Measurements from ENCODE around the gene ASB6. TPM values are rescaled to one million over a fixed set of nuclear protein-coding genes. Genes with fewer than 3 reads are reported as not detected.
"Not testable (repeated sequence)": the region's sequence is repeated elsewhere in the genome, so short reads cannot be mapped to it uniquely, and the experiment has no call there.

Gene ASB6
- total RNA-seq, 1 donor from 2014 or later: 4.2 TPM

DNA sequence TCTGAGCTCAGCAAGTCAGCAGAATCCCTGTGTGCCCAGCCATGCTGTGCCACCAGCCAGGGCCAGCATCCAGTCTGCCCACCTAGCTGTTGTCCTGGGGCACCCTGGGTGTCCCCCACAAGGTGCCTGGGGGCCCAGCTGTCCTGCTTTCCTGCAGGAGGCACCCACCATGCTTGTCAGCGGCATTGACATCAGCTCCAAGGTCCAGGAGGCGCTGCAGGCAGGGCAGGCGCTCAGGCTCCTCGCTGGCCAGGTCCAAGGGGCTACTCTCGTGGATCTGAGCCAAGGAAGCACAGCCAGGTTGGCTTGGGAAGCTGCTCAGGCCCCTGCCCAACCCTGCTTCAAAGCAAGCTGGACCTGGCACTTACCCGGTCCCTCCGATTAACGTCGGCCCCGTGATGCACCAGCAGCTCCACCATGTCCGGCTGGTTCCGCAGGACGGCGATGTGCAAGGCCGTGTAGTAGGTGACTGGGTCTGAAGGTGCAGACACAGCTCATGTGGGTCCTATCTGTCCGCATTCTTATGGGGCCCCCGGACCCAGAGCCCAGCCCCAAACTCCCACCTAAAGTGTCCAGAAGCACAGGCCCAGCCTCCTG is 2.8 kb downstream of the ASB6 start:
- no peak overlapping the region for H3K9ac ChIP-seq (ENCODE audit: low read depth in 1 of 3, low read length in 3 of 3)
- H3K9me3 ChIP-seq (ENCODE audit: control insufficient read depth in 3 of 3, low read length in 3 of 3): no peaks in the 10 kb centered on the region
- H3K36me3 ChIP-seq (ENCODE audit: control insufficient read depth in 3 of 3, insufficient read depth in 3 of 3, low read length in 3 of 3): peaks cover 44 to 47% (median 46%) of the 10 kb centered on the region in 3 donors

DNA sequence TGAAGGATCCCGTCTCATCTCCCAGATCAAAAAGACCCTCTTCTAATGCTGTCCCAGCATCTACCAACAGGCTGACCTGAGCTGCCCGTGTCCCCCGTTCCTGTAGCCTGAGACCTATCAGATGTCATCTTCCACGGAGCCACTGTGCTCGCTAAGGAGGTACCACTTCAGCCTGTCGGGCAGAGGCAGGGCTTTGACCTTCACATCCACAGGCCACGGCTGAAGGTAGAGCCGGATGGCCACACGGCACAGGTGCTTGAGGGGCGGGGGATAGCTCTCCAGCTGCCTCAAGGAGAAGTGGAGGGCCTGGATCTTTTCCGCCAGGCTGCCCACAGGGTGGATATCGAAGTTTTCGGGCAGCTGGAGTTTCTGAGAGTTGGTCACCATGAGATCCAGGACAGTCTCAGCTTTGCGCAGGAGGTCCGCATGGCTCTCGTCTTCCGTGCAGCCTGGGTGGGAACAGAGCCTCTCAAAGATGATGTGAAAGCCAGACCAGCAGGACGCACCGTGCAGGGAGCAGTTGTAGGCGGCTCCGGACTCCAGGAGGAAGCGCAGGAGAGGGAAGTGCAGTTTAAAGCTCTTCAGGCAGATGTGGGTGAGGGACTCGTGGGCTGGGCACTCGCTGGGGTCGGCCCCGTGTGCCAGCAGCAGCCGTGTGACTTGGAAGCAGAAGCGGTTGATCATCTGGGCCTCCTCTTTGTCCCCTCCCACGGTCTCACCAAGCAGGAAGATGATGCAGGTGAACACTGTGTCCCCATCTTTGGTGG is 4.1 kb downstream of the ASB6 start:
- H3K36me3 ChIP-seq (ENCODE audit: control insufficient read depth in 3 of 3, insufficient read depth in 3 of 3, low read length in 3 of 3): peaks cover 56 to 58% (median 56%) of the 10 kb centered on the region in 3 donors

More for the DNA sequence above, 2.8 kb downstream of the ASB6 start:
- H3K27me3 ChIP-seq (ENCODE audit: control insufficient read depth in 3 of 3, insufficient read depth in 3 of 3, low read length in 3 of 3): no peaks in the 10 kb centered on the region
- no peak overlapping the region for H3K27ac ChIP-seq (ENCODE audit: low read depth, low read length)
- no peak overlapping the region for H3K4me3 ChIP-seq (ENCODE audit: low read length in 3 of 3)
- H3K4me1 ChIP-seq (ENCODE audit: control insufficient read depth in 3 of 3, insufficient read depth in 3 of 3, low read length in 3 of 3): peaks cover 23 to 34% (median 30%) of the 10 kb centered on the region in 3 donors

DNA sequence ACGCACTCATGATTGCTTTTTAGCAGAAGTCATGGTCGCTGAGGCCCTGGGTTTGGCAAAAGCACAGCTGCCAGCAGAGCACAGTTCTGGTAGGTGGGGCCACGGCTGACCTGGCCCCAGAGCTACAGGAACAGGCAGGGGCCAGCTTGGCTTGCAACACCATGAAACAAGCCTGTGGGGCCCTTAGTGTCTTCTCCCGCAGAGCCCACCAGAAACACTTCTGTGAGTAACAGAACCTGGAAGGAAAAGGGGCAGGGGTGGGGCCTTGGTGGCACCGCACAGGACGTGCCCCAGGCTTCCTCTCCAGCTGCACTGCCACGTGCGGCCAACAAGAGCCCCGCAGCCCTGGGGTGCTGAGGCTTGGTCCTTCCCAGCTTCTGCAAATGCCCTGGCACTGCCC is 4.8 kb downstream of the ASB6 start:
- H3K4me1 ChIP-seq (ENCODE audit: control insufficient read depth in 3 of 3, insufficient read depth in 3 of 3, low read length in 3 of 3): peaks cover 32 to 39% (median 33%) of the 10 kb centered on the region in 3 donors
- no peak overlapping the region for H3K27ac ChIP-seq (ENCODE audit: low read depth, low read length)
- peaks cover 56 to 62% (median 58%) of the 10 kb centered on the region in 3 donors for H3K36me3 ChIP-seq (ENCODE audit: control insufficient read depth in 3 of 3, insufficient read depth in 3 of 3, low read length in 3 of 3)
- H3K9me3 ChIP-seq (ENCODE audit: control insufficient read depth in 3 of 3, low read length in 3 of 3): no peaks in the 10 kb centered on the region
- H3K9ac ChIP-seq (ENCODE audit: low read depth in 1 of 3, low read length in 3 of 3): peak overlapping the region in 1 of 3 donors; percentile 16
- no peaks in the 10 kb centered on the region for H3K27me3 ChIP-seq (ENCODE audit: control insufficient read depth in 3 of 3, insufficient read depth in 3 of 3, low read length in 3 of 3)
- H3K4me3 ChIP-seq (ENCODE audit: low read length in 3 of 3): no peak overlapping the region

More for the DNA sequence above, 4.1 kb downstream of the ASB6 start:
- Histone ChIP-seq H3K27me3 (ENCODE audit: control insufficient read depth in 3 of 3, insufficient read depth in 3 of 3, low read length in 3 of 3) (no peaks in the 10 kb centered on the region), H3K9ac (ENCODE audit: low read depth in 1 of 3, low read length in 3 of 3) (peak overlapping the region in 1 of 3 donors; percentile 16), H3K4me3 (ENCODE audit: low read length in 3 of 3) (no peak overlapping the region), H3K27ac (ENCODE audit: low read depth, low read length) (no peak overlapping the region), H3K9me3 (ENCODE audit: control insufficient read depth in 3 of 3, low read length in 3 of 3) (no peaks in the 10 kb centered on the region), H3K4me1 (ENCODE audit: control insufficient read depth in 3 of 3, insufficient read depth in 3 of 3, low read length in 3 of 3) (peaks cover 28 to 36% (median 30%) of the 10 kb centered on the region in 3 donors)

DNA sequence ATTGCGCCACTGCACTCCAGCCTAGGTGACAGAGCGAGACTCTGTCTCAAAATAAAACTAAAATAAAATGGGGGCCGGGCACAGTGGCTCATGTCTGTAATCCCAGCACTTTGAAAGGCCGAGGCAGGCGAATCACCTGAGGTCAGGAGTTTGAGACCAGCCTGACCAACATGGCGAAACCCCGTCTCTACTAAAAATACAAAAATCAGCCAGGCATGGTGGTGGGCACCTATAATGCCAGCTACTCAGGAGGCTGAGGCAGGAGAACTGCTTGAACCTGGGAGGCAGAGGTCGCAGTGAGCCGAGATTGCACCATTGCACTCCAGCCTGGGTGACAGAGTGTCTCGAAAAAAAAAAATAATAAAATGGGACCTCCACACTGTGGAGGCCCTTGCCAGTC is 5.6 kb downstream of the ASB6 start:
- H3K9me3 ChIP-seq (ENCODE audit: control insufficient read depth in 3 of 3, low read length in 3 of 3); H3K9ac ChIP-seq (ENCODE audit: low read depth in 1 of 3, low read length in 3 of 3); H3K4me3 ChIP-seq (ENCODE audit: low read length in 3 of 3); H3K27ac ChIP-seq (ENCODE audit: low read depth, low read length); H3K27me3 ChIP-seq (ENCODE audit: control insufficient read depth in 3 of 3, insufficient read depth in 3 of 3, low read length in 3 of 3): not testable (repeated sequence)
- Histone ChIP-seq H3K4me1 (ENCODE audit: control insufficient read depth in 3 of 3, insufficient read depth in 3 of 3, low read length in 3 of 3) (peaks cover 37 to 40% (median 38%) of the 10 kb centered on the region in 3 donors), H3K36me3 (ENCODE audit: control insufficient read depth in 3 of 3, insufficient read depth in 3 of 3, low read length in 3 of 3) (peaks cover 56 to 63% (median 60%) of the 10 kb centered on the region in 3 donors)

DNA sequence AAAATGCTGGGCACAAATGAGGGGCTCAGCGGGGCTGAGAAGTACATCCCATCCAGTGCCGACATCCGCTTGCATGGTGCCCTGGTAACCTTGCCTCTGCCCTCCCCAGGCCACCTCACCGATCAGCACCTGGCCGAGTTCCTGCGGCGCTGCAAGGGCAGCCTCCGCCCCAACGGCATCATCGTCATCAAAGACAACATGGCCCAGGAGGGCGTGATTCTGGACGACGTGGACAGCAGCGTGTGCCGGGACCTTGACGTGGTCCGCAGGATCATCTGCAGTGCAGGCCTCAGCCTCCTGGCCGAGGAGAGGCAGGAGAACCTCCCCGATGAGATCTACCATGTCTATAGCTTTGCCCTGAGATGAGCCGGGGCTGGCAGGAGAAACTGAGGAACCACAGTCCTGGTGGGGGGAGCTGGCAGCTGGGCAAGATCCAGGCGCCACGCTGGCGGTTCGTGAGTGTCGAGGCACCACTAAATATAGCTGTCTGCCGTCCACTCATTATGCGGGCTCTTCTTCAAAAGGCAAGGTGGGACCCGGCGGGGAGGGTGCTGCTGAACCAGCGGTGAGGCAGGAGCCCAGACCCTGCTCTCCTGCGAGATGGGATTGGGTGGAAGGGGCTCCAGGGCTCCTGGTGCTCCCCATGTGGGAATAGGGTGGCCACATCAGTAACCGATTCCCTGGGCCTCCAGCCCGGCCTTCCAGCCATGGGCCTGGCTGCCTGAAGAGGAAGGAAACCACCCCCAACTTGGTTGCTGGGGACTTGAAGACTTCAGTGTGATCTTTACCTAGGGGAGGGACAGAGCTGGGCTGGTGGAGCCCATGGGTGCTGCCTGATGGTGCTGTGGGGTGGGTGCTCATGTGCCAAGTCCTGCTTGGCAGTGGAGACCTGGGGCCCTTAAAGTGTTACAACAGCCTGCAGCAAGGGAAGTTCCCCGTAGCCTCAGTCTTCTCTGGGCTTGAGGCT is 6.6 kb downstream of the ASB6 start:
- H3K36me3 ChIP-seq (ENCODE audit: control insufficient read depth in 3 of 3, insufficient read depth in 3 of 3, low read length in 3 of 3): peaks cover 56 to 65% (median 60%) of the 10 kb centered on the region in 3 donors
- H3K4me3 ChIP-seq (ENCODE audit: low read length in 3 of 3): no peak overlapping the region
- no peaks in the 10 kb centered on the region for H3K27me3 ChIP-seq (ENCODE audit: control insufficient read depth in 3 of 3, insufficient read depth in 3 of 3, low read length in 3 of 3)
- H3K27ac ChIP-seq (ENCODE audit: low read depth, low read length): no peak overlapping the region
- H3K4me1 ChIP-seq (ENCODE audit: control insufficient read depth in 3 of 3, insufficient read depth in 3 of 3, low read length in 3 of 3): peaks cover 37 to 40% (median 38%) of the 10 kb centered on the region in 3 donors
- H3K9ac ChIP-seq (ENCODE audit: low read depth in 1 of 3, low read length in 3 of 3): no peak overlapping the region
- H3K9me3 ChIP-seq (ENCODE audit: control insufficient read depth in 3 of 3, low read length in 3 of 3): no peaks in the 10 kb centered on the region

DNA sequence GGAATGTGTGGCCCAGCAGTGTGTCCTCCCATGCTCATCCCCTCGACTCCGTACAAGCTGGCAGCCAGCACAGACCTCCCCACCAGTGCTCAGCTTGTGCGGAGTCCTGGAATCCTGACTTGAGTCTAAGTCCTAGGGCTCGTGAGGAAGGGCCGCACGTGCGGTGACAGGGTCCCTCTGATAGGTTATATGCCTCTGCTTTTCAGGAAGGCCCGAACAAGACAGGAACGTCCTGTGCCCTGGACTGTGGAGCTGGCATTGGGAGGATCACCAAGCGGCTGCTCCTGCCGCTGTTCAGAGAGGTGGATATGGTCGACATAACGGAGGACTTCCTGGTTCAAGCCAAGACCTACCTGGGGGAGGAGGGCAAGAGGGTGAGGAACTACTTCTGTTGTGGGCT is 8.1 kb downstream of the ASB6 start:
- no peak overlapping the region for H3K9ac ChIP-seq (ENCODE audit: low read depth in 1 of 3, low read length in 3 of 3)
- H3K4me3 ChIP-seq (ENCODE audit: low read length in 3 of 3): no peak overlapping the region

DNA sequence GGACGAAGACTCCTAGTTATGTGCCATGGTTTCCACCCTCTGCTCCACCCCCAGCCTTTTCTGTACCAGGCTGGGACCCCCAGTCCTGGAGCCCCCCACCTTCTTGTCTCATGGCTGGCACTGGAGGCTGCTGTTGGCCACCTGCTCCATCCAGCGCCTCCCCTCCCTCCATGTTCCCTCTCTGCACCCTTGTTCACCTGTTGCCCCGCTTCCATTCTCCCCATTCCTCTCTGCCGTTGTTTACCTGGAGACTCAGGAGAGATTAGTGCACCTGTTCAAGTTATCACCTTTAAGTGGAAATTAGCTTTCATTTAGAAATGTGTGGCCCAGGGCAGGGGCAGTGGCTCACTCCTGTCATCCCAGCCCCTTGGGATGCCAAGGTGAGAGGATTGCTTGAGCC is 8.7 kb downstream of the ASB6 start:
- H3K4me1 ChIP-seq (ENCODE audit: control insufficient read depth in 3 of 3, insufficient read depth in 3 of 3, low read length in 3 of 3): peaks cover 39 to 50% (median 49%) of the 10 kb centered on the region in 3 donors
- peaks cover 45 to 54% (median 49%) of the 10 kb centered on the region in 3 donors for H3K36me3 ChIP-seq (ENCODE audit: control insufficient read depth in 3 of 3, insufficient read depth in 3 of 3, low read length in 3 of 3)

More for the DNA sequence above, 8.1 kb downstream of the ASB6 start:
- Histone ChIP-seq H3K36me3 (ENCODE audit: control insufficient read depth in 3 of 3, insufficient read depth in 3 of 3, low read length in 3 of 3) (peaks cover 51 to 58% (median 56%) of the 10 kb centered on the region in 3 donors), H3K27ac (ENCODE audit: low read depth, low read length) (no peak overlapping the region), H3K9me3 (ENCODE audit: control insufficient read depth in 3 of 3, low read length in 3 of 3) (no peaks in the 10 kb centered on the region), H3K27me3 (ENCODE audit: control insufficient read depth in 3 of 3, insufficient read depth in 3 of 3, low read length in 3 of 3) (no peaks in the 10 kb centered on the region), H3K4me1 (ENCODE audit: control insufficient read depth in 3 of 3, insufficient read depth in 3 of 3, low read length in 3 of 3) (peaks cover 36 to 46% (median 44%) of the 10 kb centered on the region in 3 donors)

DNA sequence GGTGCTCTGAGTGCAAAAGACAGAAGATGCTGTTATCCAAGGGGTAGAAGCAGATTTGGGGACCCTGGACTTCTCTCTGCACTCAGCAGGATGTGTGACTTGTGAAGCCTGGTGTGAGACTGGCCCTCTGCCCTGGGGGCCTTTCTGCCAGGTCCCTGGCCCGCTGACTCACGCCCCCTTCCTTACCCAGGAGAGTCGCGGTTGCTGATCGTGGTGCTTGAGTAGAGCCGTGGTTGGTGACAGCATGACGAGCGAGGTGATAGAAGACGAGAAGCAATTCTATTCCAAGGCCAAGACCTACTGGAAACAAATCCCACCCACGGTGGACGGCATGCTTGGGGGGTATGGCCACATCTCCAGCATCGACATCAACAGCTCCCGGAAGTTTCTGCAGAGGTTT is 9.5 kb downstream of the ASB6 start:
- no peaks in the 10 kb centered on the region for H3K9me3 ChIP-seq (ENCODE audit: control insufficient read depth in 3 of 3, low read length in 3 of 3)
- no peaks in the 10 kb centered on the region for H3K27me3 ChIP-seq (ENCODE audit: control insufficient read depth in 3 of 3, insufficient read depth in 3 of 3, low read length in 3 of 3)
- no peak overlapping the region for H3K4me3 ChIP-seq (ENCODE audit: low read length in 3 of 3)
- H3K27ac ChIP-seq (ENCODE audit: low read depth, low read length): no peak overlapping the region
- H3K4me1 ChIP-seq (ENCODE audit: control insufficient read depth in 3 of 3, insufficient read depth in 3 of 3, low read length in 3 of 3): peaks cover 47 to 58% (median 57%) of the 10 kb centered on the region in 3 donors
- H3K9ac ChIP-seq (ENCODE audit: low read depth in 1 of 3, low read length in 3 of 3): peak overlapping the region in 1 of 3 donors; percentile 16
- H3K36me3 ChIP-seq (ENCODE audit: control insufficient read depth in 3 of 3, insufficient read depth in 3 of 3, low read length in 3 of 3): peaks cover 37 to 51% (median 42%) of the 10 kb centered on the region in 3 donors

More for the DNA sequence above, 8.7 kb downstream of the ASB6 start:
- Histone ChIP-seq H3K27ac (ENCODE audit: low read depth, low read length) (no peak overlapping the region), H3K9ac (ENCODE audit: low read depth in 1 of 3, low read length in 3 of 3) (no peak overlapping the region), H3K9me3 (ENCODE audit: control insufficient read depth in 3 of 3, low read length in 3 of 3) (no peaks in the 10 kb centered on the region), H3K27me3 (ENCODE audit: control insufficient read depth in 3 of 3, insufficient read depth in 3 of 3, low read length in 3 of 3) (no peaks in the 10 kb centered on the region), H3K4me3 (ENCODE audit: low read length in 3 of 3) (no peak overlapping the region)

DNA sequence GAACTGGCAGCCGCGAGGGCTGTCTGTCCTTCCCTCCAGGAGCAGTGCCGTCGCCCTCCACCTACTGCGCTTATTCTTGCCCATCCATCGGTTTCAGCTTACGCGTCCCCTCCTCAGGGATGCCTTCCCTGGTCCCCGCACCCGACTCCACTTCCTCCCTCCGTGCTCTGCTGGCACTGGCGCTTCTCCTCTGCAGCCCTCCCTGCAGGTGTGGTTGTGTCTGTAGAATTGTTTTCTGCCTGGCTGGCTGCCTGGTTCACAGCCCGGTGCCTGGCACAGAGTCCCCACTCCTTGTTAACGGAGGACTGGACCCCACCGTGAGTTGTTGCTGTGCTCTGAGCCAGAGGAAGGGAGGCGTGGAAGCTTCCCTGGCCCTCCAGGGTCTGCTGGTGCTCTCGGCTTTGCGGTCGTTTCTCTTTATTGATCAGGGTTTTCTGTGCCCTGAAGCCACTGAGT is 10.2 kb downstream of the ASB6 start:
- Histone ChIP-seq H3K27ac (ENCODE audit: low read depth, low read length) (no peak overlapping the region), H3K4me3 (ENCODE audit: low read length in 3 of 3) (peak overlapping the region in 2 of 3 donors; percentile 28 to 29), H3K9me3 (ENCODE audit: control insufficient read depth in 3 of 3, low read length in 3 of 3) (no peaks in the 10 kb centered on the region), H3K4me1 (ENCODE audit: control insufficient read depth in 3 of 3, insufficient read depth in 3 of 3, low read length in 3 of 3) (peaks cover 54 to 65% (median 64%) of the 10 kb centered on the region in 3 donors), H3K36me3 (ENCODE audit: control insufficient read depth in 3 of 3, insufficient read depth in 3 of 3, low read length in 3 of 3) (peaks cover 30 to 43% (median 34%) of the 10 kb centered on the region in 3 donors), H3K27me3 (ENCODE audit: control insufficient read depth in 3 of 3, insufficient read depth in 3 of 3, low read length in 3 of 3) (no peaks in the 10 kb centered on the region), H3K9ac (ENCODE audit: low read depth in 1 of 3, low read length in 3 of 3) (peak overlapping the region in 2 of 3 donors; percentile 57 to 66)

Measured in skeletal muscle tissue (tissue), 4 donors.